ENCODE results near the gene GALNT7. TPM values are rescaled to one million over a fixed set of nuclear protein-coding genes. Genes with fewer than 3 reads are reported as not detected.

The GALNT7 gene
- total RNA-seq, 4 donors from 2014 or later = 37.1 to 139 (median 96.4) TPM

DNA sequence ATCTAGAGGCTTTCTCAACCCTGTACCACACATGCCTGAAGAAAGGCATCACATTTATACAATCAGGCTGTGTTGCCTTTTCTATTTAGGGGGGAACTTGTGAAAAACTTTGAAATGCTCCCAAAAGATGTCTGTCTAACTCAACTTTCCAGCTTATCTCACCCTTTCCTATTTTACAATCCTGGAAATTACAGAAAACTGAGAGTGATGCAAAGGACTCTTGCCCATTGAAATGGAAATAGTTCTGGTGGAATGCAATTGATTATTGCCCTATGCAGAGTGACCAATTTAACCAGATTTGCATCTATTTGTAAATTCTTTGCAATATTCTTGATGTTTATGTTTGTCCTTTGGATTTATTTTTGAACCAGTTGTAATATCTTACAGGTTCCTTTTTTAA lies 77.3 kb downstream of the GALNT7 start:
- Histone ChIP-seq H3K4me1 (peaks cover 0 to 10% (median 0%) of the 10 kb centered on the region in 4 donors), H3K27ac (no peak overlapping the region), H3K4me3 (no peak overlapping the region), H3K36me3 (peaks cover 0 to 10% (median 0%) of the 10 kb centered on the region in 3 donors), H3K9me3 (no peaks in the 10 kb centered on the region), H3K27me3 (no peaks in the 10 kb centered on the region)
- DNase-seq = no peak
- no peak for TF ChIP-seq CTCF (IDR thresholded peaks at IDR 0.05)
- TF ChIP-seq POLR2A (IDR thresholded peaks at IDR 0.05) = no peak

GRCh38 chr4:173246719-173247118 lies 78.1 kb downstream of the GALNT7 start:
- H3K9me3 ChIP-seq = no peaks in the 10 kb centered on the region
- TF ChIP-seq CTCF (IDR thresholded peaks at IDR 0.05) (no peak), POLR2A (IDR thresholded peaks at IDR 0.05) (no peak)
- H3K27me3 ChIP-seq = no peaks in the 10 kb centered on the region
- H3K4me3 ChIP-seq = no peak overlapping the region
- no peak overlapping the region for H3K27ac ChIP-seq
- DNase-seq = no peak
- peaks cover 0 to 10% (median 0%) of the 10 kb centered on the region in 4 donors for H3K4me1 ChIP-seq
- H3K36me3 ChIP-seq = peaks cover 0 to 10% (median 0%) of the 10 kb centered on the region in 3 donors

DNA sequence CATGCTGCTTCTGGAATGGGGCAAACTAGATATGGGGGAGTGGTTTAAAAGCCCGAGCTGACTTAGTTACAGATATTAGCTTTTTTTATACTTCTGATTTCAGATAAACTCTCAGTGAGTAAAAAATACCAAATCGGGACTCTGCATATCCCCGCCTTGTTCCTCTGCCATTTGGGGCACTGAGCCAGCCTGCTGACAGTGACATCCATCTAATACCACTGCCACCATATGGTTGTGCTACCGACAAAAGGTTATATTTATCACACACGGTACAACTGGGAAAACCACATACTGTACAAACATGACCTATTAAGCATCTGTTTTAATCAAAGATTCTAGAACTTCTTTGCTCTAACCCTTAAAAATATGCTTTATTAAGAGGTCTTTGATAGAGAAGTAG lies 78.7 kb downstream of the GALNT7 start:
- H3K27me3 ChIP-seq = no peaks in the 10 kb centered on the region
- H3K4me3 ChIP-seq = no peak overlapping the region
- H3K9me3 ChIP-seq = no peaks in the 10 kb centered on the region
- H3K36me3 ChIP-seq = peaks cover 0 to 10% (median 0%) of the 10 kb centered on the region in 3 donors
- DNase-seq = no peak
- H3K27ac ChIP-seq = no peak overlapping the region
- TF ChIP-seq POLR2A (IDR thresholded peaks at IDR 0.05) = no peak
- no peak for TF ChIP-seq CTCF (IDR thresholded peaks at IDR 0.05)
- H3K4me1 ChIP-seq = peaks cover 0 to 13% (median 0%) of the 10 kb centered on the region in 4 donors

GRCh38 chr4:173248690-173249089 lies 80.1 kb downstream of the GALNT7 start:
- Histone ChIP-seq H3K36me3 (peaks cover 0 to 10% (median 0%) of the 10 kb centered on the region in 3 donors), H3K9me3 (no peaks in the 10 kb centered on the region), H3K4me3 (no peak overlapping the region), H3K4me1 (peaks cover 0 to 7% (median 0%) of the 10 kb centered on the region in 4 donors), H3K27me3 (no peaks in the 10 kb centered on the region), H3K27ac (no peak overlapping the region)
- no peak for DNase-seq
- TF ChIP-seq POLR2A (IDR thresholded peaks at IDR 0.05) (no peak), CTCF (IDR thresholded peaks at IDR 0.05) (no peak)

DNA sequence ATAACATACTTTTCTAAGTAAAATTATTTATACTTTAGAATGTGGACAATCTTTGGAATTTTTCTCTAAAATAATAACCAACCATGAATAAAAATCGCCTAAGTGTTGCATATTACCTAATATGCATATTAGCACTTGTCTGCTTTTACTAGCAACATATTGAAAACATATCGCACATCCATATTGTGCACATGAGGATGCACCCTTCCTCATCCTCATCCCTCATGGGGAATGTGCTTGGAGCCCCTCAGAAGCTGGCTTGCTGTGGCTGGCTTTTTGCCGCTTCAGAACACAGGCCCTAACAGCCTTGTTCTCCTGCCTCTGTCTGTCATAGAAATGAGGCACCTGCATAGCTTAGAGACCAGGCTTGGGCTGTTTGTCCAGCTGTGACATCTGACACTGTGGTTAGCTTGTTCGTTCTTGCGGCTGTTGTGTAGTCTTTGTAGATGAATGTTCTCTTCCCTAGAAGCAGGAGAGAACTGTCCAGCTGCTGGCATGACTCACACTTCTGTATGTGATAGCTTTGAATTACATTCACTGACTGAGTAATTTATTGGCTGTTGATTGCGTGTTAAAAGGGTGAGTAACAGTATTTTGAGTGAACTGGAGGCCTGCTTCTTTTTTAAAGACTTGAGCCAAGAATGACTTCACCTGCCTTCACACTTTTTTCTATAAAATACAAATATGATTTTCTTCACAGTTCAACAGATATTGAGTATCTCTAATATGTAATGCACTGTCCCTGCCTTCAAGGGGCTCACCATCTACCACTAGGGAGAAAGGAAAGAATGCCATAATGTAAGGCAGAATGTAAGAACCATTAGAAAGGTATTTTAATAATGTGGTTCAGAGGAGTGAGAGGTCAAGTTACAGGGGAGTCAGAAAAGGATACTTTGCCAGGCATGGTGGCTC lies 83.7 kb downstream of the GALNT7 start:
- Histone ChIP-seq H3K27me3 (no peaks in the 10 kb centered on the region), H3K27ac (no peak overlapping the region), H3K36me3 (peaks cover 0 to 10% (median 0%) of the 10 kb centered on the region in 3 donors), H3K4me1 (peaks cover 0 to 4% (median 0%) of the 10 kb centered on the region in 4 donors), H3K9me3 (no peaks in the 10 kb centered on the region), H3K4me3 (no peak overlapping the region)
- DNase-seq = peak in 1 of 3 donors; percentile 81
- TF ChIP-seq CTCF (IDR thresholded peaks at IDR 0.05) = no peak
- TF ChIP-seq POLR2A (IDR thresholded peaks at IDR 0.05) = no peak

Data from Peyer's patch (tissue), 4 donors.